GM21786 (cell line): ENCODE results near the gene PRPF39.
"Not testable (repeated sequence)": the region's sequence is repeated elsewhere in the genome, so short reads cannot be mapped to it uniquely, and the experiment has no call there.

Experiments used
- ATAC-seq: cut with Tn5 transposase; IDR thresholded peaks from one replicate; pipeline ENCODE4 v1.9.1; 2021; ENCODE audit not compliant: unreplicated experiment

PRPF39 gene

DNA sequence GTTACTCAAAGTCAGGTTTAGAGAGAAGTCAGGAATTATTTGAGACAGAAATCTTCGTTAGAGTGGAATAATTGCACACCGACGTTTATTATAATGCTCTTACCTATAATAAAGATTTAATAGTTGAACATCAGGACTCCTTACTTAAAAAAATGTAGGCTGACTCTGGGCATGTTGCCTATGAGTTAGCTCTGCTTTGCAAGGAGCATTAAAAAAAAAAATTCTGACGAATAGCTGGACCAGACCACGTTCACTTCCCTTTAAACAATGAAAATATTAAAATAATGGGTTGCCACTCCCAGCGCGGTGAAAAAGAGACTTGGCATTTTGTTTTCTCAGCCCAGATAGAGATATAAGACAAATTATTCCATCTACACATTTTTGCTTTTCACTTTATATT lies 51.2 kb downstream of the PRPF39 start:
- no peak for ATAC-seq

DNA sequence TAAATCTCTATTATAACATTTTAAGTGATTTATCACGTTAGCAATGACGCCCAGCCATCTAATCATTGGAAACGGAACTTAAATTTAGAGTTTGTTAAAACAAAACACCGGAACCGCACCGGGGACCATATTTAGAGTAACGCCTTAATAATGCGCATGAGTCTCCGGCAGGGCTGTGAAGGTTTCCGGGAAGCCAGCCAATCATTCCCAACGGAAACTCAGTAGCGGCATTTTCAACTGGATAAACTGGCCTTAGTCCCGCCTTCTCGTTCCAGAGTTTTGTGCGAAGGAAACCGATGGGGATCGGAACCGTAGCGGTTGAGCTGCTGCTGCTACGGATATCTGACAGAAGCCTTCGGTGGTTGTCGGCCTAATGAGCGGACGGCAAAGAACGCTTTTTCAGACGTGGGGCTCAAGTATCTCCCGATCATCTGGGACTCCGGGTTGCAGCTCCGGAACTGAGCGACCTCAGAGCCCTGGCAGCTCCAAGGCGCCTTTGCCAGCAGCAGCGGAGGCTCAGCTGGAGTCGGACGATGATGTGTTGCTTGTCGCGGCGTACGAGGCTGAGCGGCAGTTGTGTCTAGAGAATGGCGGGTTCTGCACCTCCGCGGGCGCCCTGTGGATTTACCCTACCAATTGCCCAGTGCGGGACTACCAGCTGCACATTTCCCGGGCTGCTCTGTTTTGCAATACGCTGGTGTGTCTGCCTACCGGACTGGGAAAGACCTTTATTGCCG lies 51.9 kb downstream of the PRPF39 start, which contains the start of gene FANCM:
FANCM (plus strand) TSS at position 272 of the 737 bp plus-strand sequence; CDS start at position 374, 102 bp downstream.
- ATAC-seq: peak; percentile 34

DNA sequence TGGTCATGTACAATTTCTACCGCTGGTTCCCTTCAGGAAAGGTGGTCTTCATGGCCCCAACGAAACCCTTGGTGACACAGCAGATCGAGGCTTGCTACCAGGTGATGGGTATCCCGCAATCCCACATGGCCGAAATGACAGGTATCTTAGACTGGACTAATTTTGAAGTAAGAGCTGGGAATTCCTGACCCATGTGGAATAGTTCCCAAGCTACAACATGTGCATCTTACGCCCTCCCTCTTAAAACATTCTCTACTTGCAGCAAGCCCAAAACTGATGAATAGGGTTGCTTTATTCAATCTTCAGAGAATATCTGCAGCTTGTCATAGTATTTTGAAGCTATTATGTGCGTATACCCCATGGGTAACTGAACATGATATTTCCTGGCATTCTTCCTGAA lies 52.5 kb downstream of the PRPF39 start:
- ATAC-seq: no peak

DNA sequence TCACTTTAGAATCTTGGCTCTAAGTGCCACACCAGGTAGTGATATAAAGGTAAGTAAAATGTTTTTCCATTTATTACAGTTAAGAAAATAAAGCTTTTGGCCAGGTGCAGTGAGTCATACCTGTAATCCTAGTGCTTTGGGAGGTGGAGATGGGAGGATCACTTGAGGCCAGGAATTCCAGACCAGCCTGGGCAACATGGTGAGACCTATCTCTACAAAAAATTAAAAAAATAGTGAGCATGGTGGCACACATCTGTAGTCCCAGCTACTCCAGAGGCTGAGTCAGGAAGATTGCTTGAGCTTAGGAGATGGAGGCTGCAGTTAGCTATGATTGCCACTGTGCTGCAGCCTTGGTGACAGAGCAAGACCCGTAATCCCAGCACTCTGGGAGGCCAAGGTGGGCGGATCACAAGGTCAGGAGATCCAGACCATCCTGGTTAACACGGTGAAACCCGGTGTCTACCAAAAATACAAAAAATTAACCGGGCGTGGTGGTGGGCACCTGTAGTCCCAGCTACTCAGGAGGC lies 56.8 kb downstream of the PRPF39 start:
- ATAC-seq: no peak

DNA sequence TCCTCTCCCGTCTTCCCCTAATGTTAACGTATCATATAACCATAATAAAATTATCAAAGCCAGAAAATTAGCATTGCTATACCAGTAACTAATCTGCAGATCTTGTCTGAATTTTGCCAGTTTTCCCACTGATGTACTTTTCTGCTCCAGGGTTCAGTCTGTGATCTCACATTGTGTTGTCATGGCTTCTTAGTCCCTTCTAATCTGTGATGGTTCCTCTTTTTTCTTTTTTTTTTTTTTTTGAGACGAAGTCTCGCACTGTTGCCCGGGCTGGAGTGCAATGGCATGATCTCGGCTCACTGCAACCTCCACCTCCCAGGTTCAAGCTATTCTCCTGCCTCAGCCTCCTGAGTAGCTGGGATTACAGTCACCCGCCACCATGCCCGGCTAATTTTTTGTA lies 58.2 kb downstream of the PRPF39 start:
- not testable (repeated sequence) for ATAC-seq

DNA sequence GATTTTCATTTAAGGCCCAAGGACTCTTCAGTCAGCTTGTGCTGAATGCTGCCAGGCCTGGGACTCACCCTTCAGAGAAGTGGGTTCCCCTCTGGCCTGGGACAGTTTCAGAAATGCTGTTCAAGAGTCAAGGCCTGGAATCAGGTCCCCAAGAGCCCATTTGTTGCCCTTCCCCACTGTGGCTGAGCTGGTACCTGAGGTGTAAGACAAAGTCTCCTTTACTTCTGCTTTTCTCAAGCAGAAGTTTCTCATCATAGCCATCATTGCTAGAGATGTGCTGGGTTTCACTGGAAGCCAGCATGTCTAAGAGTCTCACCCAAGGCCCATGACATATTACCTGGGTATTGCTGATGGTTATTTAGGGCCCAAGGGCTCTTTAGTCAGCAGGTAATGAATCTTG lies 60.7 kb downstream of the PRPF39 start:
- ATAC-seq: peak; percentile 63

DNA sequence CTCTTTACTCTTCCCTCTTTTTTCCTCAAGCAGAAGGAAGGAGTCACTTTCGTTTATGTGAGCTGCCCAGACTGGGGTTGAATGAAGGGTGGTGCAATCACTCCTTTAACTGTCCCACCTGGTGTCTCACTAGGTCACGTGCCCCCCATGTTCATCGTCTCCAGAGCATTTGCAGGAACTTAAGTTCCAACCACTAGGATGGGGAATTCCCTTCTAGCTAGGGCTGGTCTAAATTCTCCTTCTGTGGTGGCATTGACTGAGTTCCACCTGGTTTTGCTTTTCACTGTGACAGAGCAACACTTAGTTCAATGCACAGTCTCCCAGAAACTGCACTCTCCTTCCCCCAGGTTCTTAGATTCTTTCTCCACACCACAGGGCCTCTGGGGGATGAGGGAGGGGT lies 61.3 kb downstream of the PRPF39 start:
- peak; percentile 51 for ATAC-seq

DNA sequence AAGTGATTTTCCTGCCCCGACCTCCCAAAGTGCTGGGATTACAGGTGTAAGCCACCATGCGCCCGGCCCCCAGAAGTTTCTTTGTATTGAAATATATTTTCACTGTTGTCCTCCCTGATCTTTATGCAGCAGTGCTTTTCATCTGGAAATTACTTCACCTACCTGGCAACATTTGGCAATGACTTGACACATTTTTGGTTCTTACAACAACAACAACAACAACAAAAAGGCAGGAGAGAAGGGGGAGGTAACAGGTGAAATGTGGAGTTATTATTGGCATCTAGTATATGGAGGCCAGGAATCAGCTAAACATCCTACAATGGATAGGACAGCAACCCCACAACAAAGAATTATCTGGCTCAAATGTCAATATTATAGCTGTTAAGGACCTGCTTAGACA lies 65.7 kb downstream of the PRPF39 start:
- no peak for ATAC-seq

DNA sequence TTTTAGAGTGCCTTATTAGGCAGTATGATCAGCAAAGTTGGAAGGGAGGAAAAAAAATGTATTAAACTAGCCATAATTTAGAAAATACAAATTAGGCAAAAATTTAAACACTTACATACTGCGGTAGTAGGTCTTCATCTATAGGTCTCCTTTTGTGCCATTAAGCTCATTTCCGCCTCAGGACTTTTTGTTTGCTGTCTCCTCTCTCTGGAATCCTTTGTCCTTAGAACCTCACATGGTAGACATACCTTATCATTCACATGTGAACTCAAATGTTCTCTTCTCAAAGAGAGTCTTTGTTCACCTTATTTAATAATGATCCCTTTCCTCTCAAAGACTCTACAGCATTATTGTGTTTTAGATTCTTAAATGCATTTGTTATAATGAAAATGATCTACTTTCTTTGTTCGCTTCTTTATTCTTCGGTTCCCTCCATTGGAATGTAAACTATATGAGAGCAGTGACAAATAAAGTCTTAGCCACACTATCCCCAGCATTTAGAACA lies 66.5 kb downstream of the PRPF39 start:
- ATAC-seq: no peak

DNA sequence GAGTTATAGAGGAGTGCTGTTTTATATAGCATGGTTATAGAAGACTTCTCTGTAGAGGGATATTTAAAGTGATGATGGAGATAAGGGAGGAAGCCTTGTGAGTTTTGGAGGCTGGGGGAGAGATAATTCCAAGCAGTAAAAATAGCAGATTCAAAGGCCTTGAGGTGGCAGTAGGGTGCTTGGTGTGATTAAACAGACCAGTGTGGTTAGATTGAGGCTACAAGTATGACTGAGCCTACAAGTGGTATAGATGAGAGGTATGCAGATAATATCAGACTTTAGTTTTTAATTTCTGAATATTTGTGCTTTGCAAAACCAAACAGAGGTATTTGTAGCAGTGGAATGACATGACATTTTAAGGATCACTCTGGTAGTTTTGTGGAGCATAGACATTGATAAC lies 72.2 kb downstream of the PRPF39 start:
- no peak for ATAC-seq
